ENCODE data around the gene ZSCAN30. TPM values are rescaled to one million over a fixed set of nuclear protein-coding genes. Genes with fewer than 3 reads are reported as not detected.

ZSCAN30 gene
- total and polyA plus RNA-seq, 2 of the 13 experiments (the other 11 are each of a cell fraction or from before 2014, with no cell fraction given) = 7.4 to 7.7 TPM

GRCh38 chr18:35334821-35335220, 44.8 kb upstream of the ZSCAN30 start:
- TF ChIP-seq ZNF136 (CRISPR knock-in tag; IDR thresholded peaks at IDR 0.05; ENCODE audit: low read depth) = no peak
- TF ChIP-seq NFYB (CRISPR knock-in tag; IDR thresholded peaks at IDR 0.05) = no peak
- no peak for TF ChIP-seq LBX2 (CRISPR knock-in tag; IDR thresholded peaks at IDR 0.05; ENCODE audit: borderline replicate concordance)
- no peak for TF ChIP-seq NFE2L2 (IDR thresholded peaks at IDR 0.05; ENCODE audit: low read length)
- peaks cover 4% of the 10 kb centered on the region; the same call in 1 of the 2 replicates for H4K20me1 ChIP-seq (ENCODE audit: insufficient read depth, low read length)
- H3K27ac ChIP-seq (ENCODE audit: extremely low read length, insufficient read depth, low read length) = no peak overlapping the region
- peaks cover 18% of the 10 kb centered on the region for H3K4me1 ChIP-seq (ENCODE audit: insufficient read depth, low read length)
- H3K9ac ChIP-seq (ENCODE audit: insufficient read depth, low read depth, low read length) = no peak overlapping the region
- H3K4me2 ChIP-seq (ENCODE audit: low read depth, low read length) = no peak overlapping the region
- intact Hi-C loops (cut with micrococcal nuclease; ENCODE audit: unreplicated experiment) (no loop called here), in situ Hi-C loops (cut with HindIII; ENCODE audit: extremely low pct_ligation_motif_present, low pct_unique_long_range_greater_than_20kb) (no loop called here)
- H3K4me3 ChIP-seq (replicated peaks in 1 of 3; ENCODE audit: insufficient read depth in 1 of 3, low read depth in 2 of 3, low read length in 3 of 3) = no peak overlapping the region
- no TSS peak for BruUV-seq (replicated peaks)
- DNase-seq (ENCODE audit: low spot score) (no peak), FAIRE-seq (no peak), ATAC-seq (no peak)
- WGBS (ENCODE audit: low lambda C conversion rate) = 99% methylated on average over 3 of the region's 3 CpGs
- ChIA-PET CTCF (ENCODE audit: low intra/inter-chr PET ratio, low total read pairs) (no interaction called here), POLR2A (interaction anchor here (1.4 to 2.3 kb wide), 3 partner anchors 10 to 94 kb away, joined by 4 to 15 read pairs (median 4); partner anchors contain the start of genes ZNF24 and ZNF397)
- no peaks in the 10 kb centered on the region for H3K9me3 ChIP-seq (ENCODE audit: low read length)
- peaks cover 18% of the 10 kb centered on the region for H3K79me2 ChIP-seq (ENCODE audit: insufficient read depth, low read length)
- peaks cover 21 to 60% of the 10 kb centered on the region in 2 experiments for H3K36me3 ChIP-seq (replicated peaks in 1 of 2; ENCODE audit: control insufficient read depth in 1 of 2, insufficient read depth in 2 of 2, low read length in 2 of 2)
- no peak overlapping the region for H2AFZ ChIP-seq (ENCODE audit: low read length)
- H3K27me3 ChIP-seq (ENCODE audit: control insufficient read depth in 1 of 2, insufficient read depth in 2 of 2, low read length in 2 of 2) = no peaks in the 10 kb centered on the region

GRCh38 chr18:35334212-35334611, 44.2 kb upstream of the ZSCAN30 start:
- Histone ChIP-seq H3K4me3 (replicated peaks in 1 of 3; ENCODE audit: insufficient read depth in 1 of 3, low read depth in 2 of 3, low read length in 3 of 3) (no peak overlapping the region), H3K9me3 (ENCODE audit: low read length) (no peaks in the 10 kb centered on the region), H3K27me3 (ENCODE audit: control insufficient read depth in 1 of 2, insufficient read depth in 2 of 2, low read length in 2 of 2) (no peaks in the 10 kb centered on the region), H3K4me2 (ENCODE audit: low read depth, low read length) (no peak overlapping the region), H3K27ac (ENCODE audit: extremely low read length, insufficient read depth, low read length) (no peak overlapping the region), H4K20me1 (ENCODE audit: insufficient read depth, low read length) (peaks cover 4% of the 10 kb centered on the region; the same call in 1 of the 2 replicates), H2AFZ (ENCODE audit: low read length) (no peak overlapping the region), H3K36me3 (replicated peaks in 1 of 2; ENCODE audit: control insufficient read depth in 1 of 2, insufficient read depth in 2 of 2, low read length in 2 of 2) (peaks cover 16 to 54% of the 10 kb centered on the region in 2 experiments), H3K9ac (ENCODE audit: insufficient read depth, low read depth, low read length) (no peak overlapping the region), H3K79me2 (ENCODE audit: insufficient read depth, low read length) (peaks cover 12% of the 10 kb centered on the region), H3K4me1 (ENCODE audit: insufficient read depth, low read length) (peaks cover 12% of the 10 kb centered on the region)
- in situ Hi-C loops (cut with HindIII; ENCODE audit: extremely low pct_ligation_motif_present, low pct_unique_long_range_greater_than_20kb) (no loop called here), intact Hi-C loops (cut with micrococcal nuclease; ENCODE audit: unreplicated experiment) (no loop called here)
- ChIA-PET POLR2A (interaction anchor here (1.4 to 2.3 kb wide), 3 partner anchors 11 to 93 kb away, joined by 4 to 15 read pairs (median 4); partner anchors contain the start of genes ZNF24 and ZNF397), CTCF (ENCODE audit: low intra/inter-chr PET ratio, low total read pairs) (no interaction called here)
- 100% methylated on average over 1 of the region's 1 CpG for WGBS (ENCODE audit: low lambda C conversion rate)
- no TSS peak for BruUV-seq (replicated peaks)
- no peak for ATAC-seq
- no peak for FAIRE-seq
- TF ChIP-seq SIN3B (IDR thresholded peaks at IDR 0.05; ENCODE audit: low read length) (no peak), ZNF562 (CRISPR knock-in tag; IDR thresholded peaks at IDR 0.05; ENCODE audit: borderline replicate concordance) (no peak), KLF6 (CRISPR knock-in tag; IDR thresholded peaks at IDR 0.05) (no peak), RBFOX2 (IDR thresholded peaks at IDR 0.05; ENCODE audit: low read depth, low read length) (peak; percentile 18; the same call in 1 of the 2 replicates), POLR2A (IDR thresholded peaks at IDR 0.05; ENCODE audit: insufficient read depth in 1 of 2, low read depth in 2 of 2, low read length in 2 of 2) (peak in 1 of 2 experiments; percentile 4; a peak in 1 of 4 replicates), ATF1 (CRISPR knock-in tag; IDR thresholded peaks at IDR 0.05) (no peak), JARID2 (CRISPR knock-in tag; IDR thresholded peaks at IDR 0.05; ENCODE audit: insufficient replicate concordance) (no peak), RBM22 (optimal IDR thresholded peaks at IDR 0.05; ENCODE audit: low read length) (peak; percentile 49), ZNF331 (CRISPR knock-in tag; IDR thresholded peaks at IDR 0.05) (no peak), KLF16 (CRISPR knock-in tag; IDR thresholded peaks at IDR 0.05) (no peak)
- TF ChIP-seq, protein P1, sequence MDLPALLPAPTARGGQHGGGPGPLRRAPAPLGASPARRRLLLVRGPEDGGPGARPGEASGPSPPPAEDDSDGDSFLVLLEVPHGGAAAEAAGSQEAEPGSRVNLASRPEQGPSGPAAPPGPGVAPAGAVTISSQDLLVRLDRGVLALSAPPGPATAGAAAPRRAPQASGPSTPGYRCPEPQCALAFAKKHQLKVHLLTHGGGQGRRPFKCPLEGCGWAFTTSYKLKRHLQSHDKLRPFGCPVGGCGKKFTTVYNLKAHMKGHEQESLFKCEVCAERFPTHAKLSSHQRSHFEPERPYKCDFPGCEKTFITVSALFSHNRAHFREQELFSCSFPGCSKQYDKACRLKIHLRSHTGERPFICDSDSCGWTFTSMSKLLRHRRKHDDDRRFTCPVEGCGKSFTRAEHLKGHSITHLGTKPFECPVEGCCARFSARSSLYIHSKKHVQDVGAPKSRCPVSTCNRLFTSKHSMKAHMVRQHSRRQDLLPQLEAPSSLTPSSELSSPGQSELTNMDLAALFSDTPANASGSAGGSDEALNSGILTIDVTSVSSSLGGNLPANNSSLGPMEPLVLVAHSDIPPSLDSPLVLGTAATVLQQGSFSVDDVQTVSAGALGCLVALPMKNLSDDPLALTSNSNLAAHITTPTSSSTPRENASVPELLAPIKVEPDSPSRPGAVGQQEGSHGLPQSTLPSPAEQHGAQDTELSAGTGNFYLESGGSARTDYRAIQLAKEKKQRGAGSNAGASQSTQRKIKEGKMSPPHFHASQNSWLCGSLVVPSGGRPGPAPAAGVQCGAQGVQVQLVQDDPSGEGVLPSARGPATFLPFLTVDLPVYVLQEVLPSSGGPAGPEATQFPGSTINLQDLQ (CRISPR knock-in tag; IDR thresholded peaks at IDR 0.05) = no peak
- no peak for DNase-seq (ENCODE audit: low spot score)

Data from HepG2 (cell line).